ENCODE results near the gene ALG14.

ALG14 gene

DNA sequence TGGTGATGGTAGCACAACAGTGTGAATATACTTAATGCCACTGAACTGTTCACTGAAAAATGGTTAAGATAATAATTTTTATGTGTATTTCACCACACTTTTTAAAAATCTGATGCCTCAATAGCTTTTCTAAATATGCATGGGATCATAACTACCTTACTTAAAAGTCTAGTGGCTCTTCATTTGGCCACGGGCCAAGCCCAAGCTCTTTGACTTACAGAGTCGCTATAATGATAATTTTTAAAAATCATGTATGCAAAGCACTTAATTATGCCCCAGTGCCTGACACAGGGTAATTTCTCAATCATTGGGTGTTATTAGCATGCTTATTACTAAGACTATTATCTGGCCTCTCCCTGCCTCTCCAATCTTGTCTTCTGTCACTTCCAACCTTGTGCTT, 138.2 kb downstream of the ALG14 start:
- no peak overlapping the region for H3K4me3 ChIP-seq (ENCODE audit: low read depth, low read length)
- no peak for TF ChIP-seq CTCF (IDR thresholded peaks at IDR 0.05; ENCODE audit: low read depth, low read length, missing control alignments)
- no peak for DNase-seq (ENCODE audit: low read depth)

DNA sequence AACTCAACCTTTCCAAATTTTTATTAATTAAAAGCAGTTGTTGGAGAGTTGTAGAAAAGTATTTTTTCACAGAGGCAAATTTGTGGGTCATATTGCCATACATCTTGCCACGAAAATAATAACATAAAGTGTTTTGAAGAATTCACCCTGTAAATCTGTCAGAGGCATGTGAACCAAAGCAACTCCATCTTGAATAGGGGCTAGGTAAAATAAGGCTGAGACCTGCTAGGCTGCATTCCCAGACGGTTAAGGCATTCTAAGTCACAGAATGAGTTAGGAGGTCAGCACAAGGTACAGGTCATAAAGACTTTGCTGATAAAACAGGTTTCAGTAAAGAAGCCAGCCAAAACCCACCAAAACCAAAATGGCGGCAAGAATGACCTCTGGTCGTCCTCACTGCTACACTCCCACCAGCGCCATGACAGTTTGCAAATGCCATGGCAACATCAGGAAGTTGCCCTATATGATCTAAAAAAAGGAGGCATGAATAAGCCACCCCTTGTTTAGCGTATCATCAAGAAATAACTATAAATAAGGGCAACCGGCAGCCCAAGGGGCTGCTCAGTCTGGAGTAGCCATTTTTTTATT, 141.4 kb downstream of the ALG14 start:
- no peak for TF ChIP-seq CTCF (IDR thresholded peaks at IDR 0.05; ENCODE audit: low read depth, low read length, missing control alignments)
- DNase-seq (ENCODE audit: low read depth), result no peak
- no peak overlapping the region for H3K4me3 ChIP-seq (ENCODE audit: low read depth, low read length)

DNA sequence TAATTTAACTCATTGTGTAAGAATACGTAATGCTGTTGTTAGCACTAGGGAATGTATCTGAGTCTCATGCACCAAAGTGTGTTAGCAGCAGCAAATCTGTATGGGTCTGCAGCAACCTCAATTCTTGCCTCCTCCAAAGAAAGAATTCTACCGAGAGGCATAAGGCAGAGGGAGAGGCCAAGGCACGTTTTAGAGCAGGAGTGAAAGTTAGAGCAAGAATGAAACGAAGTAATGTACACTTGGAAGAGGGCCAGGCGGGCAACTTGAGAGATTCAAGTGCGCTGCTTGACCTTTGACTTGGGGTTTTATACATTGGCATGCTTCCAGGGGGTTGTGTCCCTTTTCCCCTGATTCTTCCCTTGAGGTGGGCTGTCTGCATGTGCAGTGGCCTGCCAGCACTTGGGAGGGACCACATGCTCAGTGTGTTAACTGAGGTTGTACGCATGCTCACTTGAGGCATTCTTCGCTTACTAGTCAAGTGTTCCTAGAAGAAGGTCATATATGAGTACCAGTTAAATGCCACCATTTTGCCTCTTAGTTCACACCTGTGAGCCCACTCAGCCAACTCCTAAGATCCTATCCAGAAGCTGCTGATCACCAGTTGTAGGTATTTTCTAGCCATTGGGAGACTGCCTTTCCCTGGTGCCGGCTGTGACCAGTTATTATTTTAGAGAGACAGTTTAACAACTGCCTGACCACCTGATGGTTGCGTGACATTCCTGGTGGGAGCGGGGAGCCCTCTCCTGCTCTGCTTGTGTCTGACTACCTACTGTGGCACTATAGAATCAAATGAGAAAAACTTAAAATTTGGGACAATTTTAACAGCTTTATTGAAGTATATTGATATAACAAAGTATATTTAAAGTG, 143.2 kb downstream of the ALG14 start:
- no peak overlapping the region for H3K4me3 ChIP-seq (ENCODE audit: low read depth, low read length)
- DNase-seq (ENCODE audit: low read depth), result no peak
- TF ChIP-seq CTCF (IDR thresholded peaks at IDR 0.05; ENCODE audit: low read depth, low read length, missing control alignments), result no peak

DNA sequence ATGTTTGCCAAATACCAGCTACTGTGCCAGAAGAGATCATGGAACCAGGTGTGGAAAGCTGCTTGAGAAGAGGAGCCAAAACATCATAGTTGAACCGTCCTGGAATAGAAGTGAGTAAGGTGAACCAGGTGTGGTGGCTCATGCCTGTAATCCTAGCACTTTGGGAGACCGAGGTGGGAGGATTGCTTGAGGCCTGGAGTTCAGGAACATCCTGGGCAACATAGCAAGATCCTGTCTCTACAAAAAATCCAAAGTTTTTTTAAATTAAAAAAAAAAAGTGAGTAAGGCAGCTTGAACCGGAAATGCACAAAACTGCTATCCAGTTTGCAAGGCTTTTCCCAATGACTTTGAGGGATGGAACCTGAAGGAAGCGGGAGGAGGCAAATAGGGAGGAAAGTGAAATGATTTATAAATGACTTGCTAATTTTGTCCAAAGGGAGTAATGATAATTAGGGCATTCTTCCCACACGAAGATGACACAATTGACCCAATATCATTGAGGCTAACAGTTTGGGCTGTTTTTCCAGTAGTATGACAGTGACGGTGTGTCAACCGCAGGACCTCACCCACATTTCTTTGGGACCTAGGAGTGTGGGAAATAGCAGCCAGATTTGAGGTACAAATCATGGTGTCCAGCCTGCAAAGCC, 144.3 kb downstream of the ALG14 start:
- no peak for DNase-seq (ENCODE audit: low read depth)
- H3K4me3 ChIP-seq (ENCODE audit: low read depth, low read length), result no peak overlapping the region
- no peak for TF ChIP-seq CTCF (IDR thresholded peaks at IDR 0.05; ENCODE audit: low read depth, low read length, missing control alignments)

DNA sequence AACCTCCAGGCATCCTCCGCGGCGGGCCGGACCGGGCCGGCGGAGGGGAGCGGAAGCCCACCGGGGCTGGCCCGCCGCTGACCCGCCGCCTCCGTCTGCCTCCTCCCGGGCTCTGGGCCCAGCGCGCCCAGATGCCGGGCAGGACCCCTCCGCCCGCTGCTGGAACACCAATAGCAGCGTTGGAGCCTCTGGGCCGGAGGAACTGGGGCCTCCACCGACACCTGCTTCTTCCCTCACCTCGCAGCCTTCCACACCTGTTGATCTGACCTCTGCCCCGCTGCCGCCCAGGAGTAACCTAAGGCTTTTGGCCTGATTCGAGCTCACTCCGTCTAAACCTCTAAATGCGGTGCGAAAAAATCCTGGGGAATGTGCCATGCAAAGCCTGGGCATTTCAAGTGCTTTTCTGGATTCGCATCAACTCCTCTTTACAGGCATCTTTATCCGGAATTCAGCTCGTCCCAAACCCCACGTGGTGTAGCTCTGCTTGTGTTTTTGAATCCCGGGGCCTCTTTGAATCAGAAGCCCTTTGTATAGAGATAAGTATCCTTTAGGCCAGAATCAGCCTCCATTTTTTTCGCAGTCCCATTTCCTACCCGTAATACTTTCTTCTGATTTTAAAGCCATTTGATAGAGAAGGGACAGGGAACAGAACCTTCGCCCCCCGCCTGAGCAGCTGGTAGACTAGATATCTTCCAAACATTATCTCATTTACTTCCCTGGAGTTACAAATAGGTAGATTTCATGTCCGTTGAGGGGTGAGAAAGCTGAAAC, 145.2 kb downstream of the ALG14 start:
- DNase-seq (ENCODE audit: low read depth), result no peak
- TF ChIP-seq CTCF (IDR thresholded peaks at IDR 0.05; ENCODE audit: low read depth, low read length, missing control alignments), result no peak
- peak overlapping the region; percentile 34 for H3K4me3 ChIP-seq (ENCODE audit: low read depth, low read length)

DNA sequence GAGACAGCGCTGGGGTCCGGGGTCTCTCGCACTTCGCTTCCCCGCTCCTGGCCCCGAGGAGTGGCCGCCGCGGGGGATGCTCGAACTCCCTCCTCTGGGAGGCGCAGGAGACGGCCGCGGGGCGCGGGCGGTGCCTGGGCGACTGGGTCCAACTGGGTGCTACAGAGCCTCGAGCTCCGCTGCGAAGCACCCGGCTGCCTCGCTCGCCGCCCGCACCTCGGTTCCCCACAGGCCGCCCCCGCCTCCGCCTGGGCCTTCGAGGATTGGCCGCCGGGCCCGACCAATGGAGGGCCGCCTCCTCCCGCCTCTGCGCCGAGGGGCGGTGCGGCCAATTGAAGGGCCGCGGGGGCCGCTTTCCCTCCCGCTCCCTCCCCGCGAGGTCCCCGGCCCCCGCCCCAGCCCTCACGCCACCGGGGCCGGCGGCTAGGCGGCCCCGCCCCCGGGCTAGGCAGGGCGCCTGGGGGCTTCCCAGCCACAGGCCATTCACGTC, 145.8 kb downstream of the ALG14 start, which contains the start of gene CNN3:
Gene CNN3, minus strand, starts transcription at position 196 of the 490 bp plus-strand sequence. CDS start 216 bp downstream, outside the sequence.
- TF ChIP-seq CTCF (IDR thresholded peaks at IDR 0.05; ENCODE audit: low read depth, low read length, missing control alignments), result no peak
- DNase-seq (ENCODE audit: low read depth), result no peak
- H3K4me3 ChIP-seq (ENCODE audit: low read depth, low read length), result peak within 1 kb of the TSS; percentile 43
